ENCODE data around the gene MARCHF11. TPM values are rescaled to one million over a fixed set of nuclear protein-coding genes. Genes with fewer than 3 reads are reported as not detected.

Gene MARCHF11
- total RNA-seq, 2 donors from 2014 or later: not detected

GRCh38 chr5:16119790-16120189 lies 59.8 kb downstream of the MARCHF11 start:
- ATAC-seq (ENCODE audit: insufficient number of reproducible peaks, low FRiP score, low read depth) (no peak), DNase-seq (ENCODE audit: low spot score) (no peak)
- Histone ChIP-seq H3K27me3 (replicated peaks; ENCODE audit: insufficient read depth) (no peaks in the 10 kb centered on the region), H3K4me1 (ENCODE audit: control insufficient read depth in 1 of 2, low read depth in 2 of 2) (no peaks in the 10 kb centered on the region), H3K36me3 (no peaks in the 10 kb centered on the region), H3K4me3 (no peak overlapping the region), H3K27ac (no peak overlapping the region), H3K9me3 (no peaks in the 10 kb centered on the region)
- no peak for TF ChIP-seq CTCF (IDR thresholded peaks at IDR 0.05)

GRCh38 chr5:16115140-16115539 lies 64.5 kb downstream of the MARCHF11 start:
- no peak for DNase-seq (ENCODE audit: low spot score)
- no peak overlapping the region for H3K4me3 ChIP-seq
- no peak for TF ChIP-seq CTCF (IDR thresholded peaks at IDR 0.05)
- H3K9me3 ChIP-seq: no peaks in the 10 kb centered on the region
- no peak for ATAC-seq (ENCODE audit: insufficient number of reproducible peaks, low FRiP score, low read depth)
- no peaks in the 10 kb centered on the region for H3K36me3 ChIP-seq
- no peaks in the 10 kb centered on the region for H3K27me3 ChIP-seq (replicated peaks; ENCODE audit: insufficient read depth)
- H3K4me1 ChIP-seq (ENCODE audit: control insufficient read depth in 1 of 2, low read depth in 2 of 2): no peaks in the 10 kb centered on the region
- H3K27ac ChIP-seq: no peak overlapping the region

GRCh38 chr5:16108418-16108817 lies 71.2 kb downstream of the MARCHF11 start:
- H3K4me1 ChIP-seq (ENCODE audit: control insufficient read depth in 1 of 2, low read depth in 2 of 2): no peaks in the 10 kb centered on the region
- TF ChIP-seq CTCF (IDR thresholded peaks at IDR 0.05): no peak
- no peaks in the 10 kb centered on the region for H3K9me3 ChIP-seq
- H3K27me3 ChIP-seq (replicated peaks; ENCODE audit: insufficient read depth): no peaks in the 10 kb centered on the region
- no peak for ATAC-seq (ENCODE audit: insufficient number of reproducible peaks, low FRiP score, low read depth)
- no peak overlapping the region for H3K4me3 ChIP-seq
- no peaks in the 10 kb centered on the region for H3K36me3 ChIP-seq
- no peak overlapping the region for H3K27ac ChIP-seq
- no peak for DNase-seq (ENCODE audit: low spot score)

- Histone ChIP-seq H3K4me3 (no peak overlapping the region), H3K27ac (no peak overlapping the region), H3K36me3 (no peaks in the 10 kb centered on the region), H3K27me3 (replicated peaks; ENCODE audit: insufficient read depth) (no peaks in the 10 kb centered on the region), H3K4me1 (ENCODE audit: control insufficient read depth in 1 of 2, low read depth in 2 of 2) (no peaks in the 10 kb centered on the region), H3K9me3 (no peaks in the 10 kb centered on the region)
- no peak for ATAC-seq (ENCODE audit: insufficient number of reproducible peaks, low FRiP score, low read depth)
- no peak for DNase-seq (ENCODE audit: low spot score)
- TF ChIP-seq CTCF (IDR thresholded peaks at IDR 0.05): no peak
Measured at GRCh38 chr5:16104961-16105360, 74.6 kb downstream of the MARCHF11 start.

- no peaks in the 10 kb centered on the region for H3K4me1 ChIP-seq (ENCODE audit: control insufficient read depth in 1 of 2, low read depth in 2 of 2)
- ATAC-seq (ENCODE audit: insufficient number of reproducible peaks, low FRiP score, low read depth): no peak
- H3K27ac ChIP-seq: no peak overlapping the region
- H3K27me3 ChIP-seq (replicated peaks; ENCODE audit: insufficient read depth): no peaks in the 10 kb centered on the region
- no peaks in the 10 kb centered on the region for H3K9me3 ChIP-seq
- no peak for DNase-seq (ENCODE audit: low spot score)
- no peak for TF ChIP-seq CTCF (IDR thresholded peaks at IDR 0.05)
- H3K4me3 ChIP-seq: no peak overlapping the region
- no peaks in the 10 kb centered on the region for H3K36me3 ChIP-seq
Measured at GRCh38 chr5:16095612-16096011, 84.0 kb downstream of the MARCHF11 start.
